NCI-H748 (cell line): ENCODE data around the gene CCDC178.
A peak's percentile ranks its signal among the peaks of the same experiment; 100 is the strongest.
"Not testable (repeated sequence)": the region's sequence is repeated elsewhere in the genome, so short reads cannot be mapped to it uniquely, and the experiment has no call there.

Source experiments
- DNase-seq: peaks from one replicate; lab custom pipeline; 2025; ENCODE audit not compliant: unreplicated experiment; lab: John Stamatoyannopoulos, UW

The CCDC178 gene

DNA sequence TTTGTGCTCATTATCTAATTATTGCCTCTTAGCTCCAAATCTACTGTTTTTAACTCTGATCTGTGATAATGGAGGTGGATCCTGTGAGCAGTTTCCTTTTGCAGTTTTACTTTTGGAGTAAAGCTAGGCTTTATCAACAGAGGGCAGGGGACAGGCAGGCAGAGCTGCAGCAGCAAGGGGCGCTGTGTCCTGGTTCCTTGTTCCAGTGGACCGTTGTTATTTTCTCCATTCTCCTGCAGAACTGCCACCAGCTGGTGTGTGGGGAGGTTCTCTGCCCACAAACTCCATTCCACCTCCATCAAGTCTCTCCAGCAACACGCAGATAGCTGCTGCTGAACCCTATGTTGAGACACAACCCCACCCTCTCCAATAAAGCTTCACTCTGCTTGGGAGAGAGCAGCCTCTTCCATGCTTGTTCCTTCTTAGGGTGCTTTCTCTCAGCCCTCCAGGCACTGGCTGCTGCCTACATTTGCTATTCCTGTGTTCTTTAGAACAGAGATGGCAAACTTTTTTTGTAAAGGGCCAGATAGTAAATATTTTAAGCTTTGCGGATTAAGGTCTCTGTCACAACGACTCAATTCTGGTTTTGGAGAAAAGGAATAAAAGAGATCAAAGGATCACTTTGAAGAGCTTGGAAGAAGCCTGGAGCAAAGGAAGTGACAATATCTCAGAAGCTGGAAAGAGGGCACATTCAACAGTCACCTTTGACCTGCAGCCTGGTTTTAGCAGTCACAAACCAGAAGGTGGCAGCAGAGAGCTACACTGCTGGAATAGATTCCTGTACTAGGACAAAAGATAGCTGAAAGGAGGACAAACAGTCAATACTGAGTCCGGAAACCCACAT, 208.8 kb downstream of the CCDC178 start:
- peak; percentile 89 for DNase-seq

DNA sequence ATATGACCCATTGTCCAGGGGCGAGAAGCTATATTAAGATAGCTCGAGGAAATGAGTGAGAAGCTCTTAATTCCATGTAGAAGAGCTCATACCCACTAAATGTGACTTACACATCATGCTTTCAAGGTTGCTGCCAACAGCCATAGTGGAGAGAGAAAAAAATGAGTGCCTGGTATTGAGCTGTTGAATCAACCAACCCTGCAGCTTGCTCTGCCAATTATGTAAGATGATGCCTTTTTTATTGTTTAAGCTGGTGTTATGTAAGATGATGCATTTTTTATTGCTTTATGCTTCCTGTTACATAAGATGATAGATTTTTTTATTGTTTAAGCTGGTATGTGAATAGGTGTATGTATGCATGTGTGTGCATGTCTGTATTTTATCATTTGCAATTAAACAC, 228.2 kb downstream of the CCDC178 start:
- DNase-seq = peak; percentile 90

DNA sequence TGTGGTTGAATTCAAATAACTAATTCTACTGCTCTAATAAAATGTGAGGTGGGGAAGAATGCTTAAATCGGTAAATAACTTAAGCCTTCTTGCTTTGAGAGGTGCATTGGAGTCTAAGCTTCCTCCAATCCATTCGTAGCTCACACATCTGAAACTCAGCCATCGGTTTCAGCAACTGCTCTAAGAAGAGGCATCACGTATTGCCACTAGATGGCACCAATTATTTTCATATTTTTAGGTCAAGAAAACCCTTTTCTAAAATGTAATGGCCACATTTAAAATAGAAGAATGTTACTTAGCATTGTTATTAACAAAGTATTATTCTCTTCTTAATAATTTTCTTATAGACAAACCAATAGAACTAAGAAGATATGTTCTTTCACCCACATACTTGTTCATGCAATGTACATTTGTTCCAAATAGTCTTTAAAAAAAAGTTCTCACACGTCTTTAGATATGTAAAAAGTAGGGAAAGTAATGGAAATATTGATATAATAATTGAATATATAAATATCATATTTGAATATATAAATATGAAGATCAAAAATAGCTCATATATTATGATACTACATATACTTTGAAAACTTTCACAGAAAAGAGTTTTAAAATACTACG, 229.8 kb downstream of the CCDC178 start:
- peak; percentile 87 for DNase-seq

DNA sequence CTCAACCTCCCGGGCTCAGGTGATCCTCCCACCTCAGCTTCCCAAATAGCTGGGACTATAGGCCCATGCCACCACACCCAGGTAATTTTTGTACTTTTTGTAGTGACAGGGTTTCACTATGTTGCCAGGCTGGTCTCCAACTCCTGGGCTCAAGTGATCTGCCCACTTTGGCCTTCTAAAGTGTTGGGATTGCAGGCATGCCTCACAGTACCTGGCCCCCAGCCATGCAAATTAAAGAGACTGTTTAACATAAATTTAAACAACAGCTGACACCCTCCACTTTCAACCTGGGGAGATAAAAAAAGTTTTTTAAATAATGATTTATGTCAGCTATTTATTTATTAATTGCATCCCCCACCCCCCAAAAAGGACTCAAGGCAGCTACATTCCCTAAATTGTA, 234.7 kb downstream of the CCDC178 start:
- no peak for DNase-seq

DNA sequence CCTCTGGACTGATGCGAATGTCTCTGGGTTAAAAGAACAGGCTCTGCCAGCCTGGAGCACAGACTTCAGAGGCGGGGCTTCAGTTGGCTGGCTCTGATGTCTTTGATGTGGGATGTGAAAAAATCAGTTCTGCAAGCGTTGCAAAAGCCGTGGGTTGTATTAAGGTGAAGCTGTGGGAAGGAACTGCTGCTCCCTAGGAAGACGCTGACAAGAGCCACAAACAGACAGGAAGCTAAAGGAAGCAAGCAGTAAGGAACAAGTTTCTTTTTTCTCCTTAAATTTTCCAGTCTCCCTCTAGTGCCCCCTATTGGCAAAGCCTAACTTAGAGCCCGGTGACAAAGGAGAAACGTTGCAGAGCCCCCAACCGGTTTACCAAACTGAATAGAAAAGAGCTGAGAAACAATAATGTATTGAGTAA, 239.0 kb downstream of the CCDC178 start:
- DNase-seq = peak; percentile 75

DNA sequence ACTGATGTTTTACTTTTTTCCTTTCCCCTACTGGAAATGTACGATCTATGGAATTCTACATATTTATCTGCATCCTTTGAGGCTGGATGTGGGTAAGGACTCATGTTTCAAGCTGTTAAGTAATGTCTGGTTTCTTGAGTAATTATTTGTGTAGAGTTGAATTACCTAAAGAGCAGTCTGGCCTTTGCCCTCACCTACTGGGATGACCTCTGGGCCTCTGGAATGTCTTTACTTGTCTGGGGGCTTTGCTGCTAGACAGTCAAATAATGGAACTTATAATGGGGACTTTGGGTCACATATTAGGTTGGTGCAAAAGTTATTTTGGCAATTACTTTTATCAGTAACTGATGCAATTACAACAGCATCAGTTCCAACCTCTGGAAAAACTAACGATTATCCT, 244.7 kb downstream of the CCDC178 start:
- no peak for DNase-seq

DNA sequence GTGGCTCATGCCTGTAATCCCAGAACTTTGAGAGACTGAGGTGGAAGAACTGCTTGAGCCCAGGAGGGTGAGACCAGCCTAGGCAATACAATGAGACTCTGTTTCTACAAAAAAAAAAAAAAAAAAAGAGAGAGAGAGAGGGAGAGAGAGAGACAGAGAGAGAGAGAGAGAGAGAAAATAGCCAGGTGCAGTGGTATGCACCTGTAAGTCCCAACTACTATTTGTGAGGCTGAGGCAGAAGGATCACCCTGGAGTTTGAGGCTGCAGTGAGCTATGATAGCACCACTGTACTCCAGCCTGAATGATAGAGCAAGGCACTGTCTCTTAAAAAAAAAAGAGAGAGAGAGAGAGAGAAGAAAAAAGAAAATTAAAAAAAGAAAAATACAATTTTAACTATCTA, 245.7 kb downstream of the CCDC178 start:
- DNase-seq = no peak

DNA sequence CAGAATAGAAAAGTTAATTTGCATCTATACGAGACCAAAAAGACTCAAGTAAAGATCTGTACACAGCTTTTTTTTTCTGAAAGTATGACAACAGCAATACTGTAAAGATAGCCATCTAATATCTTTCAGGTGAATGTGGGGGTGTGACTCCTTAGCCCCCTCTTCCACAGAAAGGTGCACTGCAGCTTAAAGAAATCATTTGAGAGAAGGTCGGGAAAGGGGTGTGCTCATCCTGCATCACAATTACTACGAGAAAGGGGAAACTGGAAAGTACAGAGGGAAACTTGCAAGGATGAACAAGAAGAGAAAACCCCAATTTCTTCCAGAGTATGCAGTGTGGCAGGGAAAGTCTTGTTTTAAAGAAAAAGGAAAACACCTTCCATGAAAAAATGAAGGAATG, 255.6 kb downstream of the CCDC178 start:
- DNase-seq = no peak

DNA sequence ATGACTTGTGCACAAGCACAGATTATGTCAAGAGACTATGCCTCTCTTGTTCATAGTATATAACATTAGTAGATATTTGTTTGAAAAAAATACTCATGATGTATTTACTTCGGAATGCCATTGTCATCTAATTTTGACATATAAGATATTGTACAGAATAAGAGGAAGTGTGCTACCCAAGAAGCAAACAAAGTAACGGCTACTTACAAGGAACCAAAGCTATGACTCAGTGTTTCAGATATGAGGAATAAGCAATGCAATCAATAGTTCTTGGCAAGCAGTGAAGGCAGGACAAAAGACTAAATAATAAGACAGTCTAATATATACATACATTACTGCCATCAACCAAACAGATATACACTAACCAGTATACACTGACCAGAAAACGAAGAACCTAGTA, 256.3 kb downstream of the CCDC178 start:
- no peak for DNase-seq

DNA sequence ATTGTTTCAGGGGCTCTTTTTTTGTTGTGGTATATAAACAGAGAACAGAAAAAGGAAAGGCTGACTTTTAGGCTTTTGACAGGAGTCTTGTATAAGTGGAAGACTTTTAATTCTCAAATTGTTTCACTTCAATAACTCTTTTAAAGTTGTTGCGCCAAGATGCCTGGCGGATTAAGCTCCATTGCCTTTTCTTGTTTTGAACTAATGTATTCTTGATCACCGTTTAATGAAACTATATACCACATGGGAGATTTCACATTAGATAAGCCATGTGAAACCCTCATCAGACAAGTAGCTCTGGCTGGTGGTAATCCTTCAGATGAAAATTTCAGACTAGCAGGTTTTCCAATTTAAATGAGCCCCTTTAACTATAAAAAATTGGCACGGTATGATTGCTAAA, 257.4 kb downstream of the CCDC178 start:
- DNase-seq = no peak

DNA sequence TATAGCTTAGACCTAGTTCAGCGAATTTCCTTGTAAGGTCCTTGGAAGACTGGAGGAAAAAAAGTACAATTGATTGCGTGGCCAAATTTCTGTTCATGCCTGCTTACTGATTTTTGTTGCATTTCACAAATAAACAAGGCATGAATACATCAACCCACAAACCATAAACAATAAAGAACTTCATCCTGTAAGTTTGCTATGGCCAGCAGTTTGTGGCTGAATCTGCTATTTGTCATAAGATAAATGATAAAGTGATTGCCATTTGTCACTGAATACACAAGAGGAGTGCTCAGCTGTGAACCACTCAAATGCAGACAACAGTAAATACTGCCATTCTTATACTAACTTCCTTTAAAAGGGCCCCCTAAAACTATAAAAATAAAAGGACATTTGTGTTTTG, 259.5 kb downstream of the CCDC178 start:
- no peak for DNase-seq

DNA sequence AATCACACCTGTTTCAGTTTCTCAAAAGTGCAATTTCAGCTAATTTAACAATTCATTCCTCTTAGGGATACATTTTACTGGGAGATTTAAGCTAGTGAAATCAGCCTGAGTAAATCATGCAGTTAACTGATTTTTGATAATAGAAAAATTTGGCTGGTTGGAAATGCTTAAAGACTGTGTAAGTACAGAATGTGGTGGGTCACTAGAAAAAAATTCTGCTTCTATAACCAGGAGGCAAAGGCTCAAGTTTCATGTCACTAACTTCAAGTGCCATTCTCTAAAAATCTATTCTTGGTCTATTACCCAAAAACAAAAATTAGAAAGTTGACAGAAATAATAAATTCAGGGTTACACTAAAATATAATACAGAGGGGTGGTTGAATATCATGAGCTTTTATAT, 271.3 kb downstream of the CCDC178 start:
- DNase-seq = no peak

DNA sequence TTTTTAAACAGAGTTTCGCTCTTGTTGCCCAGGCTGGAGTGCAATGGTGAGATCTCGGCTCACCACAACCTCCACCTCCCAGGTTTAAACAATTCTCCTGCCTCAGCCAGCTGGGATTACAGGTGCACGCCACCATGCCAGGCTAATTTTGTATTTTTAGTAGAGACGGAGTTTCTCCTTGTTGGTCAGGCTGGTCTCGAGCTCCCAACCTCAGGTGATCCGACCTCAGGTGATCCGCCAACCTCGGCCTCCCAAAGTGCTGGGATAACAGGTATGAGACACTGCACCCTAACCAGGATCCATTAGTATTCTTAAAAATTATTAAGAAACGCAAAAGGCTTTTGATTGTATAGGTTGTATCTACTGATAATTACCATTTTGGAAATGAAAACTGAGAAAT, 276.4 kb downstream of the CCDC178 start:
- DNase-seq = not testable (repeated sequence)

DNA sequence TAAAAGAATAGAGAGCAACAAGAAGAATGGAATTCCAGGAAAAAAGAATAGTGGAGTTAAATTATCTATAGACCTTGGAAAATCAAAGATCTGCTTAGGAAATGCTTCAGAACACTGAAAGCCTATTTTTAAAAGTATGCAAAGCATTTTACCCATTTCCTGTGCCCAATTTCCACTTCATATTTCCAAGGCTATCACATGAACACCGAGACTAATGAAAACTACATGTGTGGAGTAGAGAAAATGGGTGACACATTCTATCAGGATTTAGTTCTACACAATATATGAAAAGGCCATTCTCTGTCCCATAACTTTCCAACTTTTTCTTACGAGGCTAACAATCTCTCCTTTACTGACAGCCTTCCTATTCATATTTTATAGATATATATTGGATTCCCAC, 279.4 kb downstream of the CCDC178 start:
- no peak for DNase-seq

DNA sequence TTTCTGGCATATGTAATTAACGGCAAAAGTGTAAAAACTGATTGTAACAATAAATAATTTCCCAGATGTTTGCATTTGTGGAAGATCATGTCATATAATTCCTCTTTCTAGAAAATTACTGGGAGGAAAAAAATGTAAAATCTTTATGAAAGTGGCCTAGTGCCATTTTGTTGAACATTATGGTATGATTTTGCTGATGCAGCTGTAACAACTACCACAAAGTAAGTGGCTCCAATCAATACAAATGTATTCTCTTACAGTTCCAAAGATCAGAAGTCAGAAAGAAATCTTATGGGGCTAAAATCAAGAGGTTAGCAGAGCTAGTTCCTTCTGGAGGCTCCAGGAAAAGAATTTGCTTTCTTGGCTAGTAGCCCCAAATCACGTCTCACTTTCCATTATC, 281.4 kb downstream of the CCDC178 start:
- no peak for DNase-seq

DNA sequence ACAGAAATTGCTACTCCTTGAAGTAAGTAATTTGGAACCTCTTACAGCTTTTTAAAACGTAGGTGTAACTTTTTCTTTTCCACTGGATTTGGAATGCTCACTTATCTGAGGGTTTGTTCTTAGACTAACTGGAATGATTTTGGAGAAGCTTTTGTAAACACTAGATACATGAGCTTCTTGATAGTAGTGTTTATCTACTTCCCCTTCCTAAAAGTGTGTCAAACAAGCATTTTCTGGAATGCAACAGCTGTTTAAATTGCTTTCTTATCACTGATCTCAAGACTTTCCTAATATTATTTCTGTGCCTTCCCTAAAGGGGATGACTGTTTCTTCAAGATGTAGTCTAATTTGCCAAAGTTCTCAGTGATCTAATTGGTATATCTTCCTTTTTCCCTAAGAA, 282.6 kb downstream of the CCDC178 start:
- DNase-seq = no peak

DNA sequence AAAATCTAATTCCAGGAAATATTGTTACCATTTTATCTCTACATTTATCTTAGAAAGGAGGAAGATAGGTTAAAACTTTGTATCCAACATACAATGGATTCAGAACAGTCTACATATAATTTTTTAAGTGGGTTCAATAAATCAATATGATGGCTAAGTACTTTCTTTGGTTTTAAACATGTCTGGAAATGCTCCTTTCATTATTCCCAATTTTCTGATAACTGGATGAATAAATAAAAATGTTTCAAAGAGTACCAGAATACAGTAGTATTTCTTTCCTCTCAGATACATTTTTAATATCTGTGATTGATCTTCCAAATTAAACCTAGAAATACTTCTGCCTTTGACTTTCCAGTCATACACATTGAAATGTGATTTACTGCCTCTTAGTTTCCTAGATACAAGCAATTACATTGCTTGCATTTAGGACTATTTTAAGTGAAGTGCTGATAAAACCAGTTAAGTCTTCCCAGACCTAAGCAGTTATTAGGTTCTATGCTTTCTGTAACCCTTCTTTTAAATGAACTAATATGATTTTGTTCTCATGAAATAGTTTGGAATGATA, 283.5 kb downstream of the CCDC178 start:
- DNase-seq = peak; percentile 9

DNA sequence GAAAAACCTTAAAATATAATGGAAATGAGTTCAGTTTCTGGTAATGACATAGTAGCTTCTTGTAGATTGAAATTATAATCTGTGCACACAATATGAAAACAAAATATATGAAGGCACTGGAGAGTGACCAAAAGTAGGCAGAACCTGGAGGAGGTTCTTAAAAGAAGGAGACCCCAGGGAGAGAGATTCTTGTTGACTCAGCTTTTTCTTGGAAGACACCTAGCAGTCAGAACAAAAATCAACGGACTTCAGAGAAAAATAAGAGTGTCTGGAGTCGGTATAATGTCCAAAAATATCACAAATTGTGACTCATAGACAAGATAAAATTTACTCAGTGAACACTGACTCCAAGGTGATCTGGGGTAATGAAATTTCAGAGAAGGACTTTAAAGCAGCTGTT, 286.5 kb downstream of the CCDC178 start:
- DNase-seq = no peak

DNA sequence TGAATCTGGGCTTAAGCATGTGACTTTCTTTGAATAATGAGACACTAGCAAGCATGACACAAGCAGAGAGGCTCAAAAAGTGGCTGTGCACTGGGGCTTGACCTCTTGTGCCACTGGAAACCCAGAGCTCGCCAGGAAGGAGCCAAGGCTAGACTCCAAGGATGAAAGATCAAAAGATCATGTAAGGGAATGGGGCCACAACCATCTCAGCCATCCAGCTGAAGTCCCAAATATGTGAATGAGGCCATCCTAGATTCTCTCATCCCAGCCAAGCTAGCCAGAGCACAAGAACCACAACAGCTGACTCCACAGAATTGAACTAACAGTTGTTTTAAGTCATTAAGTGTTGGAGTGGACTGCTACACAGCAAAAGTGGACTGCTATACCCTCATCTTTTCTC, 288.1 kb downstream of the CCDC178 start:
- no peak for DNase-seq

DNA sequence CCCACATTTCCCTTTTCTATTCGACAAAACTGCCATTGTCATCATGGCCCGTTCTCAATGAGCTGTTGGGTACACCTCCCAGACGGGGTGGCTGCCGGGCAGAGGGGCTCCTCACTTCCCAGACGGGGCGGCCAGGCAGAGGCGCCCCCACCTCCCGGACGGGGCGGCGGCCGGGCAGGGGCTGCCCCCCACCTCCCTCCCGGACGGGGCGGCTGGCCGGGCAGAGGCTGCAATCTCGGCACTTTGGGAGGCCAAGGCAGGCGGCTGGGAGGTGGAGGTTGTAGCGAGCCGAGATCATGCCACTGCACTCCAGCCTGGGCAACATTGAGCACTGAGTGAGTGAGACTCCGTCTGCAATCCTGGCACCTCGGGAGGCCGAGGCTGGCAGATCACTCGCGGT, 292.7 kb downstream of the CCDC178 start:
- DNase-seq = not testable (repeated sequence)

DNA sequence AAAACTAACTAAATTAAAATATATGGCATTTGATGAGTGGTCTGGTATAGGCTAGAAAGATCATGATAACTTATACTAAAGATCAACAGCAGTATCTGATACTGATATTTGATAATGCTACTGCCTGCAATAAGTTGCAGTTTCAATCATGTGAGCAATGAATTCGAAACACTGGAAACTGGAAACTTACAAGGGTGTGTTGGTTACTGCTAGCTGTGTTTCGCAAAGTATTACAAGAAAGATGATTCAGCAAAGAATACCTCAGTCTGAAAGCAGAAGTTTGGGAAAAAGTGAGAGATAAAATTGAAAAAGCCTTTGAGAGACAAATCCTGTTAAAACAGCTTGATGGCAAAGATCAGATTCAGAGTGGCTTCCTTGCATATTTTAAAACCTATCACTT, 294.5 kb downstream of the CCDC178 start:
- DNase-seq = no peak

DNA sequence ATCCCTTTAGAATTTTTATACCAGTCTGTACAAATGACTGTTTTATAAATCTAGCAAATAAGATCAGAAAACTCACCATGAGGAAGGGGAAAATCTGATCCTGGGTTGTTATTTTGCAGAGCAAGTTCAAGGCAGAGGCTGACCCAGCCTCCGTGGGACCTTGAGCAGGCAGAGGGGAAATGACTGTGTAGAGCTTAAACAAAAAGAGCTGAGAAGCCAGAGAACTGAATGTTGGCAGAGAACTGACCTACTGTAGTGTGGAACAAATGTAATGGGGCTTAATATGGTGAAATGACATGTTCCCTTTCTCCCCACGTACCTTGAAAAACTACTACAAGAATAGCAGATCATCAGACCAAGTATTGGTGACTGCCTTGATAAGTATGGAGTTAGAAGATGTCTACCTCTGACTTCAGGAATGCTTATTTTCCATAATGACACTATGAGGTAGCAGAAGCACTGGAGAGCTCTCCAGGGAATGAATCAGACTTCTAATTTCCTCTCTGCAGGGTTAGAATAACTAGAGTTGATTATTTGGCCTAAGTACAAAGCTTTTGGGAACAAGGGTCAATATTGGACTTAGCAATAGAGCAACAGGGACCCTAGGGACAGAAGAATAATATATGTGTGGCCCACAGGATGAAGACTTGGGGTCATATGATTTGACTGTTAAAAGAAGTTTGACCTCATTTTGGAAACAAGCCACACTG, 304.4 kb downstream of the CCDC178 start:
- no peak for DNase-seq
